HG03469 (cell line): ENCODE measurements around the gene TBC1D7.

Experiments
- ATAC-seq: cut with Tn5 transposase; IDR thresholded peaks from one replicate; pipeline ENCODE4 v1.9.1; 2021; ENCODE audit warnings: mild to moderate bottlenecking, moderate library complexity, moderate number of reproducible peaks; ENCODE audit not compliant: unreplicated experiment

The TBC1D7 gene

GRCh38 chr6:13357551-13358075 is 29.3 kb upstream of the TBC1D7 start:
- no peak for ATAC-seq

- ATAC-seq = peak; percentile 71
Observed at GRCh38 chr6:13355999-13356785, 27.9 kb upstream of the TBC1D7 start.

GRCh38 chr6:13355043-13355945 is 27.0 kb upstream of the TBC1D7 start:
- no peak for ATAC-seq

- no peak for ATAC-seq
Observed at GRCh38 chr6:13354331-13355042, 26.1 kb upstream of the TBC1D7 start.

- no peak for ATAC-seq
Observed at GRCh38 chr6:13352165-13352564, 23.8 kb upstream of the TBC1D7 start.

GRCh38 chr6:13351271-13351670 is 22.9 kb upstream of the TBC1D7 start:
- no peak for ATAC-seq

DNA sequence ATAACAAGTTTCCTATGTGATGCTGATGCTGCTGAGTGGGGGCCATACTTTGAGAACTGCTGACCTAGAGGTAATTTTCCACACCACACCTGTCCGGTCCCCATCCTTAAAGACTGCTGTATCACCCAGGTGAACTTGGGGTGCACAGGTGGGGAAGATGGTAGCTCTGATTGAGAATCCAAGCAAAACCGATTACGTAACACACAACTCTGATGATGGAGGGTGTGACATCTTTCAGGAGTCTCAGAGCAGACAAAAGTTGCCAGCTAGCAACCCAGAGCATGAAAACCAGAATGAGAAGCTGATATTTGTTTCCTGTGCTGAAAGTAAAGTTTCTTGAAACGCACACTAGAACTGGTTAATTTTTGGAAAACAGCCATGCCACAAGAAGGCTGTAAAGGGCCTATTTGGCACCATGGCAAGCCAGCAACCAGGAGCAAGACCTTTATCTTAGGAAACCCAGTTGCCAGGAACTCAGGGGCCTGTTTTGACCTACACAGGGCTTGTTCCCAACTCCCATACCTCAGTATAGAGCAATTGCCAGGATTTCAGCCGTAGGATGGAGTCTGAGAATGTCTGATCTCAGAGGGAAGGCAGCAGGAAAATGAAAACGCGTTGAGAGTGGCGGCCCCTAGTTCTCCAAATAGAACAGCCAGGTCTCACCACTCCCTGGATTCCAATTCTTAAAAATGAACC is 21.6 kb upstream of the TBC1D7 start:
- no peak for ATAC-seq

- ATAC-seq = no peak
Observed at GRCh38 chr6:13348334-13349113, 20.2 kb upstream of the TBC1D7 start.

DNA sequence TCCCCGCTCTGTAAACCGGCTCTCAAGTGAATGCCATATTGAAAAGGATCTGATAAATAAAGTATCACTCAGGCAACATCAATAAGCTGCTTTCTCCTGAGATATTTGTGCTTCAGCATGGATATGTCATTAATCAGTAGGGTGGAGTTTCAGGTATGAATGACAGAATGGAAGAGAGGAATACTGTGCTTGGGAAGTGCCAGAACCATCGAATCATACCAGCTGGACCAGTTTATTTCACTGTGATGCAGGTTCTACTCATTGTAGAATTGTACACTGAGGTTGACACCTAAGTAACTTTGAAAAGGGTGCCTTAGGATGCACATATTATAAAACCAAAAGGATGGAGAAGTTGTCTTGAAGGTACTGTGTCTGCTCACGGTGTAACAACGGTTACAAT is 17.9 kb upstream of the TBC1D7 start:
- no peak for ATAC-seq

GRCh38 chr6:13342414-13343019 is 14.2 kb upstream of the TBC1D7 start:
- ATAC-seq = no peak

DNA sequence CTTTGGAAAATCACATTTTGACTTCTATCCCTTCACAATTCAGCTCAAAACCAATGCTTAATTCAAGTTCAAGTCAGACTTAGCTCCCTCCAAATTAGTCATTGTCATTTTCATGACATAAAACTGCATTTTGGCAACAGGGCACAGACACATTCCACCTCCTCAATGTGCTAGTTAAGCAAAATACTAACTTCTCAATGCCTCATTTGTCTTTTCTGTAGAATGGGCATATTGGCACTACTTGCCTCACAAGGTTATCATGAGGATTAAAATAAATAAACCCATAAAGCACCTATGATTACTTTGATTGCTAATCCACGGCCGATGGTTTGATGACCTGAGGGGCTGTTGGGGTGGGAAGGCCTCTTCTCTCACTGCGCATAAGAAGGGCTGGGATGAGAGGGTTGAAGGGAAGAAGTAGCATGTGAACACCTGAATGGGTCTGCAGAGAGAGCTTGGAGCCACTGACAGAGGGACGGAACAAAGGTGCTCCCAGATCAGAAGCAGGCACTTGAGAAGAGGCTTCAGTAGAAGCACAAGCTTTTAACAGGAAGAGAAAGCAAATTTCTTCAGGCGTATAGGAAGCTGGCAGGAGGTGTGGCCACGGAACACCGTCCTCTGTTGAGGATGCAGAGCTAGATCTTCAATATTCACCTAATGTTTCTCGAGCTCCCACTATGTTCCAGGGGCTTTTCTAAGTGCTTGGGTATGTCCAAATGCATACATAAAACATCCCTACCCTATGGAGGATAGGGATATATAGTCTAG is 11.7 kb upstream of the TBC1D7 start:
- no peak for ATAC-seq

DNA sequence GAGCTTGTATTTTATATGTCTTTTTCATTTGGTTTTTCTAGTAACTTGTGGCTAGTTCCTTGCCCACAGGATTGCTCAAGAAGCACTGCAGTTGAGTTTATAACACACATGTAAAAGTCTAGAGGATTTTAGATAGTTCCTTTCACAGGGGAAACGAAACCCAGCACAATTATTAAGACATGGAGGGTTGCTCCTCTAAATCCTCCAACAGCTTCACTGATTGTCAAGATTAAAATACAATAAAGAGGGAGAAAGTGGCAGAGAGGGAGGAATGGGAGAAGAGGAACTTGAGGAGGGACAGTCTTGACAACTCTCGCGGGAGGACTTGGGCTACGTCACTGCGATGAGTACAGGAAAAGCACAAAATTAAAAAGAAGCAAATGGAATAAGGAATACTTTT is 9.7 kb upstream of the TBC1D7 start:
- no peak for ATAC-seq

DNA sequence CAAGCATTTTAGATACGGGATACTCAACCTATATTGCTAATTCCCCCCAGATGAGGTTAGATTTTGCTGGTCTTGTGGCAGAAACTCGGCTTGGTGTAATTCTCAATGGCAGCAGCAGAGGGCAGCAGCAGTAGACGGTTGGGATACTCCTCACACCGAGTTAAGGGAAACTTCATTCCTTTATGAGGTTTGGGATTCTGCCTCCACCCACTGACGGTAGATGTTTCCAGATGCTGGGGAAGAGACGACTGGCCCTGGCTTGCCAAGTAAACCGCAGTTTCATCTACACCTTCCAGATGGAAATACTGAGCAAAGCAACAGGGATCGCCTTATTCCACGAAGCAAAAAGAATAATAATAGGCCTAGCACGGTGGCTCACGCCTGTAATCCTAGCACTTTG is 8.2 kb upstream of the TBC1D7 start:
- no peak for ATAC-seq

DNA sequence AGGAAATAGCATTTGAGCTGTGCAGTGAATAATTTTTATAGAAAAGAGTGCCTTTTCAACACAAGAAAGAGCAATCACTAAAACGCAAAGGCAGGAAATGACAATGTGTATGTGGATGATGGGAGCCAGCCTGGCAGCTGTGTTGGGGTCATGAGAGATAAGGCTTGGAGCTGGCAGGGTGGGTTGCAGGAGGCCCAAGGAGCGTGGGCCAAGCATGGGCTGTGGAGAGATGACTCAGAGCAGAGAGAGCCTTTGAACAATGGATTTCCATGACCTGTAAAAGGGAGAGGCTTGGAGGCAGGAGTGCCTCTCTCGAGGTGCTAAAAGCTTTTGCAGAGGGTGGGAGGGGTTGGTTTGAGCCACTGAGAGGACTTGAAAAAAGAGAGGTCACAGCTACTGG is 6.6 kb upstream of the TBC1D7 start:
- no peak for ATAC-seq

- ATAC-seq = no peak
Observed at GRCh38 chr6:13332349-13332706, 4.0 kb upstream of the TBC1D7 start.

DNA sequence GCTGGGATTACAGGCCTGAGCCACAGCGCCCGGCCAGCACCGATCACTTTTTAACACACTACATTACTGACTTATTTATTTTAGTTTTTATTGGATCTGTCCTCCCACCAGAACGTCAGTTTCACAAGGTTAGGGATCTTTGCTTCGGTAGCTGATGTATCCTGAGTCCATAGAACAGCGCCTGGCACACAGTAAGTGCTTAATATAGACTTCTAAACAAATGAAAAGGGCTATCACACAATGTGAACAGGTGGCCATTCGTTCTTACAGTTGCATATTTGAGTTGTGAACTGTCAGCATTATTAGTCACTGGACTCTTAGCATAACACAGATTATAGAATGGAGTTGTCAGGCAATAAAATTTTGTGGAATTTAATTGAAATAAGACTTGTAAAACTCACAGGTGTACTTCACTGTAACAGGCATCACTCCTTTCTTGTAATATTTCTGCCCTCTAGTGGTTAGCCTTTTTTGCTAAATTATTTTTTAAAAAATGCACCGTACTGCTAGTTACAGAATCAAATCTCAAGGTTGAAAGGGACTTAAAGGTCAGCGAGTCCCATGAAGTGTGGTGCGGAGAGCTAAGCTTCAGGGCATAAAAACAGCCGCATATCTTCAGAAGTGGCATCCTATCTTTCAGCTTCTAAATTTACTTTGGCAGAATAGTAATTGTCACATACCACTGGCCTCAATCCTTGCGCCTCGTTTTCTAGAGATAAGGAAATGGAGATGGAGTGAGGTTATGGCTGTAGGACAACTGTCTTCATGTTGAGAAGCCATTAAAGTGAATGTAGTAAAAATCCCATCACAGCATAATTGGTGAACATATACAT is 3.4 kb upstream of the TBC1D7 start:
- no peak for ATAC-seq

DNA sequence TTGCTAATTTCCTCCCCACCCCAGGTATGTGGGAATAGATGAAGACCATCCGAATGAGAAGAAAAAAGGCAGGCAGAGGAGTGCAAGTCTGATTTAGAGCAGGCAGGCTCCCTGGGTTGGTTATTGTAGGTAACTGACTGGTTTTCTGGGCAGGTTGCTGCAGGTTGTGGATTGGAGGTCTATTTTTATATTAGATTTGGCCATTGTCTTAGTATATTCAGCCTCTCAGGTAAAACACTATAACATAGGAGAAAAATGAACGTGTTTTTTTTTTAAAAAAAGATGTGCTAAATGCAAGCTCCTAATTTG is 492 bp upstream of the TBC1D7 start:
- no peak for ATAC-seq

DNA sequence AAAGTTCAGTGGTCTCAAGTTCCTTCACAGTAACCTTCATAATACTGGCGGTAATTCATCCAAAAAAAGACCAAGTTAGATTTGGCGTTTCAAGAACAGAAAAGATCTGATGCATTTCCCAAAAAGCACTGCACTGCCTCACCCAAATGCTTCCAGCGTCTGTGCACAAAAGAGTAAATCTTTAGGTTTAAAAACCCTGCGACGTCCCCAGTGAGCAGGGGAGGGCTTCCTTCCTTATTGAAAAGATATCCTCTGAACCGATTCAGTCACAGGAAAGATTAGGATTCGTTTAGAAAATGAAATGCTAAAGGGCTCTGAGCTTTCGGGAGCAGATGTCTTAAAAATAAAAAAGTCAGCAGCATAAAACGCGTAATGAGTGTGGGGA is 654 bp downstream of the TBC1D7 start:
- no peak for ATAC-seq
